ENCODE results near the gene BOLL.
"Not testable (repeated sequence)": the region's sequence is repeated elsewhere in the genome, so short reads cannot be mapped to it uniquely, and the experiment has no call there.

DNA sequence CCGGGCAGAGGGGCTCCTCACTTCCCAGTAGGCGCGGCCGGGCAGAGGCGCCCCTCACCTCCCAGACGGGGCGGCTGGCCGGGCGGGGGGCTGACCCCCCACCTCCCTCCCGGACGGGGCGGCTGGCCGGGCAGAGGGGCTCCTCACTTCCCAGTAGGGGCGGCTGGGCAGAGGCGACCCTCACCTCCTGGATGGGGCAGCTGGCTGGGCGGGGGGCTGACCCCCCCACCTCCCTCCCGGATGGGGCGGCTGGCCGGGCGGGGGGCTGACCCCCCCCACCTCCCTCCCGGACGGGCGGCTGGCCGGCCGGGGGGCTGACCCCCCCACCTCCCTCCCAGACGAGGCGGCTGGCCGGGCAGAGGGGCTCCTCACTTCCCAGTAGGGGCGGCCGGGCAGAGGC lies 89.1 kb downstream of the BOLL start:
- not testable (repeated sequence) for TF ChIP-seq NFYB (IDR thresholded peaks at IDR 0.05; ENCODE audit: insufficient read depth, low read depth, low read length); RCOR1 (conservative IDR thresholded peaks at IDR 0.05; ENCODE audit: low read depth, low read length); SMC3 (IDR thresholded peaks at IDR 0.05; ENCODE audit: borderline replicate concordance, low read length); CHD2 (IDR thresholded peaks at IDR 0.05; ENCODE audit: borderline replicate concordance, low read depth, low read length); POLR2AphosphoS2 (IDR thresholded peaks at IDR 0.05; ENCODE audit: low read depth, low read length)
- TF ChIP-seq, protein P1, sequence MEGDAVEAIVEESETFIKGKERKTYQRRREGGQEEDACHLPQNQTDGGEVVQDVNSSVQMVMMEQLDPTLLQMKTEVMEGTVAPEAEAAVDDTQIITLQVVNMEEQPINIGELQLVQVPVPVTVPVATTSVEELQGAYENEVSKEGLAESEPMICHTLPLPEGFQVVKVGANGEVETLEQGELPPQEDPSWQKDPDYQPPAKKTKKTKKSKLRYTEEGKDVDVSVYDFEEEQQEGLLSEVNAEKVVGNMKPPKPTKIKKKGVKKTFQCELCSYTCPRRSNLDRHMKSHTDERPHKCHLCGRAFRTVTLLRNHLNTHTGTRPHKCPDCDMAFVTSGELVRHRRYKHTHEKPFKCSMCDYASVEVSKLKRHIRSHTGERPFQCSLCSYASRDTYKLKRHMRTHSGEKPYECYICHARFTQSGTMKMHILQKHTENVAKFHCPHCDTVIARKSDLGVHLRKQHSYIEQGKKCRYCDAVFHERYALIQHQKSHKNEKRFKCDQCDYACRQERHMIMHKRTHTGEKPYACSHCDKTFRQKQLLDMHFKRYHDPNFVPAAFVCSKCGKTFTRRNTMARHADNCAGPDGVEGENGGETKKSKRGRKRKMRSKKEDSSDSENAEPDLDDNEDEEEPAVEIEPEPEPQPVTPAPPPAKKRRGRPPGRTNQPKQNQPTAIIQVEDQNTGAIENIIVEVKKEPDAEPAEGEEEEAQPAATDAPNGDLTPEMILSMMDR (IDR thresholded peaks at IDR 0.05 in 2 of 3, conservative IDR thresholded peaks at IDR 0.05 in 1 of 3; ENCODE audit: control insufficient read depth in 2 of 3, extremely low read depth in 1 of 3, insufficient read depth in 1 of 3, low read depth in 3 of 3, low read length in 3 of 3) = not testable (repeated sequence)
